Tibial artery (tissue), 4 donors: ENCODE measurements around the gene DPM2.
A peak's percentile ranks its signal among the peaks of the same experiment; 100 is the strongest.

ENCODE experiments used
- DNase-seq, 2 donors: peaks; one replicate each; pipeline ENCODE4 v3.0.0-alpha.2; 2019
- H3K27ac ChIP-seq, 2 donors: fragments of 200-600 bp; sonication (generic) in 1 of 2; 1 replicate in 1 of 2; 2 replicates in 1 of 2; pipeline ENCODE4 v1.5.1; 2018 to 2019; ENCODE audit warnings: mild to moderate bottlenecking in 1 of 2
- H3K27me3 ChIP-seq, 2 donors: fragments of 200-600 bp; sonication (generic) in 1 of 2; one replicate each; pipeline versions ENCODE4 v1.5.1 to v1.6.0; 2016 to 2019
- H3K36me3 ChIP-seq, 3 donors: fragments of 200-600 bp; sonication (generic) in 2 of 3; one replicate each; pipeline ENCODE4 v1.5.1; 2016 to 2019; ENCODE audit warnings: mild to moderate bottlenecking in 2 of 3
- H3K4me1 ChIP-seq, 4 donors: fragments of 200-600 bp; sonication (generic) in 2 of 4; 1 replicate in 3 of 4; 2 replicates in 1 of 4; pipeline ENCODE4 v1.5.1; 2016 to 2019
- H3K4me3 ChIP-seq, 2 donors: fragments of 200-600 bp; sonication (generic) in 1 of 2; 1 replicate in 1 of 2; 2 replicates in 1 of 2; pipeline ENCODE4 v1.5.1; 2018 to 2019; ENCODE audit warnings: mild to moderate bottlenecking in 2 of 2
- H3K9me3 ChIP-seq, 3 donors: fragments of 200-600 bp; sonication (generic) in 1 of 3; one replicate each; pipeline ENCODE4 v1.5.1; 2016 to 2019
- intact Hi-C: fragments of 100-400 bp; cut with DNase I; formaldehyde crosslinking; loops from one replicate; pipeline ENCODE4 v1.15.0; 2023; ENCODE audit warnings: low total_unique reads
- TF ChIP-seq, protein P1 (sequence below), 2 experiments: fragments of 200-600 bp in 1 of 2; fragments of 450-650 bp in 1 of 2; IDR thresholded peaks; one replicate each; pipeline ENCODE4 v1.5.1; 2017 to 2019; ENCODE audit warnings: antibody characterized with exemption in 2 of 2, mild to moderate bottlenecking in 1 of 2, moderate library complexity in 1 of 2

Gene DPM2

DNA sequence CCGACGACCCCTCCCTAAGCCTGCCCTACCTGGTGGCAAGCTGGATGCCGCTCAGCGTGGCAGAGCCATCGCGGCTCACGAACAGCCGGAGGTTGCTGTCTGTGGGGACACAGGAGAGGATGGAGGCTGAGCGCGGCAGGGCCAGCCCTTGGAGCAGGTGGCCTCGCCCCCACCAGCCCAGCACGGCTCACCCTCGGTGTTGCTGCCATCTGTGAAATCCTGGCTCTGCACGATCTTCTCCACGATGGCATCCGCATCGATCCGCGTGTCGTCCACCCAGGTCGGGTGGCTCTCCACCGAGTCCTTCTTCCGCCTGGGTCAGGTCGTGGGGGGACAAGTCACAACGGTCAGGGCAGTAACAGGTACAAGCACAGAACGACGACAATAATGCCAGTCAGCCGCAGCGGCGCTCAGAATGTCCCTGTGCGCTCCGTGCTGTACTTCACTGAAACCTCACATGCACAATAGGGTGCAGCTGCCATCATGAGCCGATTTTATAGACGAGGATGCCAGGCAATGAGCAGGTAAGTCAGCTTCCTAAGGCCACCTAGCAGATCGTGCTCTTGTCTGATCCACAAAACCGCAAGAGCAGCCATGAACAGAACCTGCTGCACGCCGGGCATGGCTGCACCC lies 7.0 kb upstream of the DPM2 start:
- TF ChIP-seq, protein P1, sequence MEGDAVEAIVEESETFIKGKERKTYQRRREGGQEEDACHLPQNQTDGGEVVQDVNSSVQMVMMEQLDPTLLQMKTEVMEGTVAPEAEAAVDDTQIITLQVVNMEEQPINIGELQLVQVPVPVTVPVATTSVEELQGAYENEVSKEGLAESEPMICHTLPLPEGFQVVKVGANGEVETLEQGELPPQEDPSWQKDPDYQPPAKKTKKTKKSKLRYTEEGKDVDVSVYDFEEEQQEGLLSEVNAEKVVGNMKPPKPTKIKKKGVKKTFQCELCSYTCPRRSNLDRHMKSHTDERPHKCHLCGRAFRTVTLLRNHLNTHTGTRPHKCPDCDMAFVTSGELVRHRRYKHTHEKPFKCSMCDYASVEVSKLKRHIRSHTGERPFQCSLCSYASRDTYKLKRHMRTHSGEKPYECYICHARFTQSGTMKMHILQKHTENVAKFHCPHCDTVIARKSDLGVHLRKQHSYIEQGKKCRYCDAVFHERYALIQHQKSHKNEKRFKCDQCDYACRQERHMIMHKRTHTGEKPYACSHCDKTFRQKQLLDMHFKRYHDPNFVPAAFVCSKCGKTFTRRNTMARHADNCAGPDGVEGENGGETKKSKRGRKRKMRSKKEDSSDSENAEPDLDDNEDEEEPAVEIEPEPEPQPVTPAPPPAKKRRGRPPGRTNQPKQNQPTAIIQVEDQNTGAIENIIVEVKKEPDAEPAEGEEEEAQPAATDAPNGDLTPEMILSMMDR (IDR thresholded peaks at IDR 0.05) = no peak
- intact Hi-C loops = loop anchor here (2.0 to 5.0 kb wide), 3 partner anchors 33 to 173 kb away; no protein-coding TSS in a partner anchor
- Histone ChIP-seq H3K36me3 (peaks cover 9 to 62% (median 14%) of the 10 kb centered on the region in 3 donors), H3K9me3 (no peaks in the 10 kb centered on the region), H3K27ac (no peak overlapping the region), H3K4me1 (peaks cover 0 to 21% (median 0%) of the 10 kb centered on the region in 4 donors), H3K4me3 (no peak overlapping the region), H3K27me3 (no peaks in the 10 kb centered on the region)
- DNase-seq = no peak

DNA sequence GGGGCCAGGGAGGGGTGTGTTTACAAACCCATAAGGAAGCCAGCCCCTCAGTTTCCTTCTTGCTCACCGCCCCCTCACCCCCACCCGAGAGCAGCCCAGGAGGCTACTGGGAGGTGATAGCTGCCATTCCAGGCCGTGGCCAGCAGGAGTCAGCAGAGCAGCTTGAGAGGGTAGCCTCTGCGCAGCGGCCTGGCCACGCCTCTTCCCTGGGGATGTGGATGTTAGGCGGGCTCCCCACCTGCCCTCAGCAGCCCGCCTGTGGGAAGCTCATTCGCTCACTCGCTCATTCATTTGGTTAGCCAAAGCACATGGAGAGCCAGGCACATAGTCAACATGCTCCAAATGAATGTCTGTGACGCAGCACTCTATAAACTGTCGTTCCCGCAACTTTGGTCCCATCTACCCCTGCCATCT lies 6.1 kb upstream of the DPM2 start:
- Histone ChIP-seq H3K36me3 (peaks cover 9 to 62% (median 14%) of the 10 kb centered on the region in 3 donors), H3K27ac (no peak overlapping the region), H3K4me3 (no peak overlapping the region), H3K27me3 (no peaks in the 10 kb centered on the region), H3K9me3 (no peaks in the 10 kb centered on the region), H3K4me1 (peaks cover 0 to 18% (median under 1%) of the 10 kb centered on the region in 4 donors)
- intact Hi-C loops = loop anchor here (2.0 to 5.0 kb wide), 3 partner anchors 34 to 174 kb away; no protein-coding TSS in a partner anchor
- DNase-seq = peak; percentile 90
- TF ChIP-seq, protein P1 (IDR thresholded peaks at IDR 0.05) = peak; percentile 94

DNA sequence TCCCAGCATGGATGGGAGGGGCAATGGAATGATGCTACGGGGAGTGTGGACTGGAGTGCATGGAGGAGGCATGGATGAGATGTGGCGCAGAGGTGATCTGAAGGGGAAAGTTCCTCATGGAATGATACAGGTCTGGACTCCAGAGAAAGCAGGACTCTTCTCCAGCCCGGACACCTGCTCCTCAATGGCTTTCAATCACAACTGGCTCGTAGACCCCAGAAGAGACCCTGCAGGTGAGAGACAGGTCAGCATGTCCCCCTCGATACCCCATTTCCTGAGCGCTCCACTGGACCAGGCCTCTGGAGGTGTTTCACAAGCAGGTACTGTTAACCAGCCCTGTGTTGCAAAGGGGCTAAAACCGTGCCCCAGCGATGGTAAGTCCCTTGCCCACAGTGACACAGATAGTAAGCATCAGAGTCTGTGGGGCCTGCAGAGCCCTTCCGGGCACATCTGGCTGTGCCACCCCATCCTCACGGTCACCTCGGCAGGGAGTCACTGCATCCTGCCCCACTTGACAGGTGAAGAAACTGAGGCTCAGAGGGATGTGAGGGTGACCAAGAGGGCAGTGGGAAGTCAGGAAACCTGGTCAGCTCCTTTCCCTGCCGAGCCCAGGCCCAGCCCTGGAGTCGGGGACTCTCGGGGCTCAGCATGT lies 5.5 kb upstream of the DPM2 start:
- DNase-seq = no peak
- Histone ChIP-seq H3K9me3 (no peaks in the 10 kb centered on the region), H3K4me3 (no peak overlapping the region), H3K27me3 (no peaks in the 10 kb centered on the region), H3K36me3 (peaks cover 9 to 57% (median 14%) of the 10 kb centered on the region in 3 donors), H3K27ac (no peak overlapping the region), H3K4me1 (peaks cover 0 to 22% (median 3%) of the 10 kb centered on the region in 4 donors)
- TF ChIP-seq, protein P1 (IDR thresholded peaks at IDR 0.05) = no peak
- intact Hi-C loops = loop anchor here (5.0 kb wide), 2 partner anchors 34 to 174 kb away; no protein-coding TSS in a partner anchor

DNA sequence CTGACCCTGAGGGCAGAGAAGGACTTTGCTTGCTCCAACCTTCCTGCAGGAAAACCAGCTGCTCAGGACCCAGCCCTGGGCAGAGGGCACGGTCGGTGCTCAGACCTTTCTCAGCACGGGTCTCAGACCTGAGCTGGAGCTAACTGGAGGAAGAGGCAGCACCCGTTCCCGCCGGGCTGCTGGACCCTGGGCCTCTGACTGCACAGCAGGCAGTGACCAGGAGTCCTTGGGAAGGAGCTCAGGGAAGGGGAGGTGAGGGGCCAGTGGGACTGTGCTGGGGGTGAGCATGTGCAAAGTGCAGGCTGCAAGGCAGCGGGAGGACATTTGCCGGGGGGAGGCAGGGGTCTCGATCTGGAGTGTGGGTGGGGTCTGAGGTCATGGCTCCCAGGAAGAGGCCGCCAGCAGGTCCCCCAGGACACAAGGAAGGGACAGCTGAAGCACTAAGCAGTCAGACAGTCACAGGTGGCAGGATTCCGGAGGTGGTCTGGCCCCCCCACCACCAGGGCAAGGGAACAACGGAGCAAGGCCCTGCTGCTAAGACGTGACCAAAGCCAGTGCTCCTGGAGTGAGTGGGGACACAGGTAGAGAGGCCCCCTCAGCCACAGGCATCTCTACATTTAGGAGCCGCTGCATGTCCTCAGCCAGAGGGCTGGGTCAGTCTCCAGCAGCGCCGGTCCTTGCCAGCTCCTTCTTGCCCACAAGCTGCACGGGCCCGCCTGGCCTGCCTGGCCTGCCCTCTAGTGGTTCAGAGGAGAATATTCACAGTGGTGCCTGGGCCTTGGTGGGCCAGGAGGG lies 4.8 kb upstream of the DPM2 start:
- peaks cover 0 to 21% (median 6%) of the 10 kb centered on the region in 4 donors for H3K4me1 ChIP-seq

DNA sequence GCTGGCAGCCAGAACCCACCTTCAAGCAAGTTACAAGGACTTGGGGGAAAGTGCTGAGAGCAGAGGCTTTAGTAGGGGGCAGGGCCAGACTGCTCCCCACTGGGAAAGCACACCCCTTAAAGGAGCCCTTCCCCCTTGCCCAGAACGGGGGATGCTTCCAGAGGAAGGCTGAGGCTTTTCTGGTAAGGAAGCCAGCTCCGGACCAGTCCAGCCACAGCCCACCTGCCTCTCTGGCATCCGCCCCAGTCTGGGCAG lies 4.2 kb upstream of the DPM2 start:
- H3K27me3 ChIP-seq = no peaks in the 10 kb centered on the region
- H3K9me3 ChIP-seq = no peaks in the 10 kb centered on the region
- no peak overlapping the region for H3K4me3 ChIP-seq
- H3K36me3 ChIP-seq = peaks cover 9 to 48% (median 14%) of the 10 kb centered on the region in 3 donors
- TF ChIP-seq, protein P1 (IDR thresholded peaks at IDR 0.05) = no peak
- peaks cover 0 to 26% (median 11%) of the 10 kb centered on the region in 4 donors for H3K4me1 ChIP-seq
- intact Hi-C loops = loop anchor here (5.0 kb wide), 2 partner anchors 35 to 175 kb away; no protein-coding TSS in a partner anchor
- no peak for DNase-seq
- no peak overlapping the region for H3K27ac ChIP-seq

More for the DNA sequence above, 4.8 kb upstream of the DPM2 start:
- Histone ChIP-seq H3K36me3 (peaks cover 9 to 50% (median 14%) of the 10 kb centered on the region in 3 donors), H3K27ac (no peak overlapping the region), H3K27me3 (no peaks in the 10 kb centered on the region), H3K4me3 (no peak overlapping the region), H3K9me3 (no peaks in the 10 kb centered on the region)
- intact Hi-C loops = loop anchor here (5.0 kb wide), 2 partner anchors 35 to 175 kb away; no protein-coding TSS in a partner anchor
- peak; percentile 74 to 86 for DNase-seq
- TF ChIP-seq, protein P1 (IDR thresholded peaks at IDR 0.05) = peak; percentile 87 to 91
